HTR-8/SVneo (cell line): Measurements from ENCODE around the gene PRSS22.
"Not testable (repeated sequence)": the region's sequence is repeated elsewhere in the genome, so short reads cannot be mapped to it uniquely, and the experiment has no call there.

Experiments
- DNase-seq: peaks from one replicate; pipeline ENCODE4 v3.0.0; 2011; ENCODE audit warnings: low spot score, mixed read lengths; ENCODE audit not compliant: insufficient read length
- FAIRE-seq: peaks from 2 replicates; lab custom pipeline; 2011; peaks lifted over from hg19 to GRCh38; lab: Jason Lieb, UNC

Gene PRSS22

GRCh38 chr16:2857451-2858244, at the start of gene PRSS22:
PRSS22 (minus strand) TSS chr16:2858170; CDS start chr16:2858104, 66 bp downstream.
- FAIRE-seq, result no peak
- no peak for DNase-seq

- not testable (repeated sequence) for FAIRE-seq, DNase-seq
Measured at GRCh38 chr16:2907084-2907753, 49.2 kb upstream of the PRSS22 start.

- FAIRE-seq (no peak), DNase-seq (no peak)
Measured at GRCh38 chr16:2905988-2906387, 48.0 kb upstream of the PRSS22 start.

GRCh38 chr16:2905241-2905987, 47.4 kb upstream of the PRSS22 start:
- FAIRE-seq, result peak; percentile 98
- DNase-seq, result peak; percentile 97

GRCh38 chr16:2904922-2905240, 46.9 kb upstream of the PRSS22 start:
- FAIRE-seq, result no peak
- no peak for DNase-seq

- FAIRE-seq, result peak; percentile 69
Measured at GRCh38 chr16:2904100-2904921, 46.3 kb upstream of the PRSS22 start.

GRCh38 chr16:2902337-2903130, 44.6 kb upstream of the PRSS22 start:
- FAIRE-seq (no peak), DNase-seq (no peak)

More at GRCh38 chr16:2904100-2904921, 46.3 kb upstream of the PRSS22 start:
- peak; percentile 88 for DNase-seq

GRCh38 chr16:2900526-2901075, 42.6 kb upstream of the PRSS22 start:
- FAIRE-seq, result no peak
- DNase-seq, result no peak

GRCh38 chr16:2899564-2900072, 41.6 kb upstream of the PRSS22 start:
- FAIRE-seq (no peak), DNase-seq (no peak)

GRCh38 chr16:2898831-2899563, 41.0 kb upstream of the PRSS22 start:
- DNase-seq (no peak), FAIRE-seq (no peak)

- no peak for FAIRE-seq
- no peak for DNase-seq
Measured at GRCh38 chr16:2897110-2897509, 39.1 kb upstream of the PRSS22 start.

- DNase-seq (no peak), FAIRE-seq (no peak)
Measured at GRCh38 chr16:2896480-2897010, 38.6 kb upstream of the PRSS22 start.

GRCh38 chr16:2895813-2896212, 37.8 kb upstream of the PRSS22 start:
- FAIRE-seq (peak; percentile 92), DNase-seq (peak; percentile 56)

- no peak for DNase-seq
Measured at GRCh38 chr16:2894231-2894630, 36.3 kb upstream of the PRSS22 start.

GRCh38 chr16:2884041-2884451, 26.1 kb upstream of the PRSS22 start:
- DNase-seq (no peak), FAIRE-seq (no peak)

More at GRCh38 chr16:2894231-2894630, 36.3 kb upstream of the PRSS22 start:
- no peak for FAIRE-seq

GRCh38 chr16:2883458-2883908, 25.5 kb upstream of the PRSS22 start:
- no peak for DNase-seq
- no peak for FAIRE-seq

- DNase-seq (peak; percentile 97), FAIRE-seq (peak; percentile 99)
Measured at GRCh38 chr16:2882650-2883457, 24.9 kb upstream of the PRSS22 start, which contains the start of gene FLYWCH2. FLYWCH2 (plus strand) TSS chr16:2883215; CDS start chr16:2896450, 13,235 bp downstream.
